Astrocyte of the hippocampus (primary cell): Measurements from ENCODE around the gene UNC13C.

ENCODE experiments used
- DNase-seq: peaks from one replicate; pipeline ENCODE4 v3.0.0; 2011; ENCODE audit warnings: low read depth, low spot score

Gene UNC13C

GRCh38 chr15:54564166-54564565 lies 585.9 kb downstream of the UNC13C start:
- DNase-seq = no peak

GRCh38 chr15:54566654-54567053 lies 588.4 kb downstream of the UNC13C start:
- DNase-seq = no peak

- DNase-seq = no peak
Observed at GRCh38 chr15:54567408-54568035, 589.3 kb downstream of the UNC13C start.

- DNase-seq = no peak
Observed at GRCh38 chr15:54568381-54568780, 590.1 kb downstream of the UNC13C start.

GRCh38 chr15:54571576-54571975 lies 593.3 kb downstream of the UNC13C start:
- no peak for DNase-seq

GRCh38 chr15:54575586-54575985 lies 597.3 kb downstream of the UNC13C start:
- no peak for DNase-seq

- no peak for DNase-seq
Observed at GRCh38 chr15:54576298-54576935, 598.2 kb downstream of the UNC13C start.

- no peak for DNase-seq
Observed at GRCh38 chr15:54577476-54578250, 599.4 kb downstream of the UNC13C start.

- DNase-seq = no peak
Observed at GRCh38 chr15:54579855-54580254, 601.6 kb downstream of the UNC13C start.

GRCh38 chr15:54580643-54581042 lies 602.4 kb downstream of the UNC13C start:
- no peak for DNase-seq

- no peak for DNase-seq
Observed at GRCh38 chr15:54582863-54583643, 604.8 kb downstream of the UNC13C start.

GRCh38 chr15:54585063-54585462 lies 606.8 kb downstream of the UNC13C start:
- DNase-seq = no peak

GRCh38 chr15:54594115-54594514 lies 615.9 kb downstream of the UNC13C start:
- DNase-seq = no peak

- DNase-seq = no peak
Observed at GRCh38 chr15:54599386-54599785, 621.1 kb downstream of the UNC13C start.

- DNase-seq = no peak
Observed at GRCh38 chr15:54605043-54605442, 626.8 kb downstream of the UNC13C start.

- no peak for DNase-seq
Observed at GRCh38 chr15:54605556-54605955, 627.3 kb downstream of the UNC13C start.

- DNase-seq = no peak
Observed at GRCh38 chr15:54608876-54609835, 630.9 kb downstream of the UNC13C start.

- no peak for DNase-seq
Observed at GRCh38 chr15:54618120-54618519, 639.9 kb downstream of the UNC13C start.

- DNase-seq = no peak
Observed at GRCh38 chr15:54619180-54619579, 640.9 kb downstream of the UNC13C start.

GRCh38 chr15:54620916-54621315 lies 642.7 kb downstream of the UNC13C start:
- DNase-seq = no peak

- no peak for DNase-seq
Observed at GRCh38 chr15:54636147-54636546, 657.9 kb downstream of the UNC13C start.
